Colonic mucosa (tissue), 4 donors: Measurements from ENCODE around the gene RASGRP3. TPM values are rescaled to one million over a fixed set of nuclear protein-coding genes. Genes with fewer than 3 reads are reported as not detected.

Experiments
- DNase-seq: peaks from one replicate; pipeline ENCODE4 v3.0.0-alpha.2; 2020
- H3K27ac ChIP-seq: fragments of 200-600 bp; one replicate; pipeline ENCODE4 v1.8.0; 2021
- H3K27me3 ChIP-seq: fragments of 200-600 bp; one replicate; pipeline ENCODE4 v1.8.0; 2021
- H3K36me3 ChIP-seq: fragments of 200-600 bp; one replicate; pipeline ENCODE4 v1.8.0; 2021
- H3K4me1 ChIP-seq: fragments of 200-600 bp; one replicate; pipeline ENCODE4 v1.8.0; 2021; ENCODE audit warnings: mild to moderate bottlenecking
- H3K4me3 ChIP-seq: fragments of 200-600 bp; one replicate; pipeline ENCODE4 v1.8.0; 2021
- H3K9ac ChIP-seq, 2 donors: one replicate each; pipeline ENCODE4 v1.7.0; 2013; ENCODE audit warnings: control low read depth in 2 of 2, low read depth in 2 of 2, low read length in 2 of 2
- H3K9me3 ChIP-seq: fragments of 200-600 bp; one replicate; pipeline ENCODE4 v1.8.0; 2021
- CTCF ChIP-seq: fragments of 200-600 bp; IDR thresholded peaks from one replicate; pipeline ENCODE4 v1.8.0; 2022; ENCODE audit warnings: antibody characterized with exemption, mild to moderate bottlenecking
- intact Hi-C: fragments of 100-400 bp; cut with DNase I; formaldehyde crosslinking; loops from one replicate; pipeline ENCODE4 v1.14.1; 2022
- total RNA-seq, 2 donors: library from RNA; stranded (reverse); fragmentation: NEBNext Ultra II Directional in 1 of 2; extraction: Animal tissue kit (Norgen Biotek cat#: 25700) in 1 of 2; gene quantifications; one replicate each; pipeline ENCODE4 v1.2.1, GENCODE V29; 2021
- donor health status: healthy.
- donor health status: DM: no; HTN: no; CAD: no.
- donor health status: DM: no; HTN: no; CAD: no.

RASGRP3 gene
- total RNA-seq, 2 donors from 2014 or later = 3.6 to 3.9 TPM

- Histone ChIP-seq H3K9me3 (no peaks in the 10 kb centered on the region), H3K27ac (no peak overlapping the region), H3K4me3 (no peak overlapping the region), H3K9ac (no peak overlapping the region), H3K36me3 (no peaks in the 10 kb centered on the region), H3K27me3 (no peaks in the 10 kb centered on the region), H3K4me1 (no peaks in the 10 kb centered on the region)
- TF ChIP-seq CTCF = no peak
- intact Hi-C loops = no loop called here
- no peak for DNase-seq
Observed at GRCh38 chr2:33433279-33434235, 42.9 kb upstream of the RASGRP3 start.

DNA sequence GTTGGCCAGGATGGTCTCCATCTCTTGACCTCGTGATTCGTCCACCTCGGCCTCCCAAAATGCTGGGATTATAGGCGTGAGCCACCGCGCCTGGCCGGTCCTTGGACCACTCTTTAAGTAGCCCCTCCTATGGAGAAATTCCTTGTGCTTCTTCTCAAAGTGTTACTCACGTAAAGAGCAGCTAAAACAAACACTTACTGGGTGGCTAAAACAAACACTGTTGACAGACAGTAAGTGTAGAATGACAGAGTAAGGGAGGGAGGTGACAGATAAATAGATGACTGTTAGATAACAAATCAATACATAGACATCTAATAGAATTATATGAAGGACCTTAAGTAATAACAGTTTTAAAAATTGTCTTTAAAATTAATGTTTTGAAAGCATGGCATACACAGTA is 40.9 kb upstream of the RASGRP3 start:
- H3K4me1 ChIP-seq = no peaks in the 10 kb centered on the region
- TF ChIP-seq CTCF = no peak
- H3K27ac ChIP-seq = no peak overlapping the region
- DNase-seq = no peak
- H3K4me3 ChIP-seq = no peak overlapping the region
- H3K36me3 ChIP-seq = no peaks in the 10 kb centered on the region
- no peak overlapping the region for H3K9ac ChIP-seq
- H3K9me3 ChIP-seq = no peaks in the 10 kb centered on the region
- intact Hi-C loops = no loop called here
- no peaks in the 10 kb centered on the region for H3K27me3 ChIP-seq

DNA sequence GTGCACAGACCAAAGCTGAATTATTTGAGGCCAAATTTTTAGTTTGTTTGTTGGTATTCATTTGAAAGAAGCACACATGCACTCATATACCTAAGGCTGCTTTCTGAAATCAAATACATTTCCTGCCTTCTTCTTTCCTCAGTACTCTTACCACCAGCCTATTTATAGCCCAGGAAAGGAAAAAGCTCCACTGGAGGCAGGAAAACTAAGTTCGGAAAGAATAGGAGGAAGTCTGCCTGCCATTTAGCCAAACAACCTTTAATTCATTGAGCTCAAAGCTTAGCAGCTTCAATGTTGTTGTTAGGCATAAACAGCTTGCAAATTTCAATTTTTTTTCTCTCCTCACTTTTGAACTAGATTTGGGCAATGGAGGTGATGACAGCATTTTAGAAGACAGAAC is 40.4 kb upstream of the RASGRP3 start:
- DNase-seq = no peak
- no peak overlapping the region for H3K27ac ChIP-seq
- no peaks in the 10 kb centered on the region for H3K36me3 ChIP-seq
- no peaks in the 10 kb centered on the region for H3K4me1 ChIP-seq
- H3K4me3 ChIP-seq = no peak overlapping the region
- TF ChIP-seq CTCF = no peak
- intact Hi-C loops = no loop called here
- H3K27me3 ChIP-seq = no peaks in the 10 kb centered on the region
- H3K9me3 ChIP-seq = no peaks in the 10 kb centered on the region
- no peak overlapping the region for H3K9ac ChIP-seq

GRCh38 chr2:33437297-33437696 is 39.2 kb upstream of the RASGRP3 start:
- intact Hi-C loops = no loop called here
- no peak overlapping the region for H3K9ac ChIP-seq

GRCh38 chr2:33437815-33438214 is 38.6 kb upstream of the RASGRP3 start:
- no peak for DNase-seq
- intact Hi-C loops = no loop called here
- no peak overlapping the region for H3K27ac ChIP-seq
- H3K4me3 ChIP-seq = no peak overlapping the region
- H3K9me3 ChIP-seq = no peaks in the 10 kb centered on the region
- H3K36me3 ChIP-seq = no peaks in the 10 kb centered on the region
- no peaks in the 10 kb centered on the region for H3K4me1 ChIP-seq
- no peak overlapping the region for H3K9ac ChIP-seq
- TF ChIP-seq CTCF = no peak
- H3K27me3 ChIP-seq = no peaks in the 10 kb centered on the region

More at GRCh38 chr2:33437297-33437696, 39.2 kb upstream of the RASGRP3 start:
- Histone ChIP-seq H3K27ac (no peak overlapping the region), H3K4me3 (no peak overlapping the region), H3K9me3 (no peaks in the 10 kb centered on the region), H3K4me1 (no peaks in the 10 kb centered on the region), H3K36me3 (no peaks in the 10 kb centered on the region), H3K27me3 (no peaks in the 10 kb centered on the region)
- DNase-seq = no peak
- no peak for TF ChIP-seq CTCF
